Left ventricle myocardium superior (tissue), 1 donor: Measurements from ENCODE around the gene ADORA1. TPM values are rescaled to one million over a fixed set of nuclear protein-coding genes. Genes with fewer than 3 reads are reported as not detected.

Source experiments
- ATAC-seq: fragments of 200-7000 bp; cut with Tn5 transposase; one replicate; pipeline ENCODE4 v1.9.1; 2020; ENCODE audit warnings: mild to moderate bottlenecking, moderate library complexity
- DNase-seq: peaks from one replicate; pipeline ENCODE4 v3.0.0-alpha.2; 2020
- intact Hi-C: fragments of 100-400 bp; cut with micrococcal nuclease; formaldehyde crosslinking; loops from one replicate; pipeline ENCODE4 v1.11.0; 2022
- total RNA-seq: library from RNA; stranded (reverse); fragmentation: NEBNext Ultra II Directional; extraction: Animal tissue kit (Norgen Biotek cat#: 25700); gene quantifications from one replicate; pipeline ENCODE4 v1.2.1, GENCODE V29; 2021
- donor health status: DM: no; HTN: yes; CAD: no; lungs with severe emphysema.

Gene ADORA1
- total RNA-seq, 1 donor from 2014 or later, result 13.5 TPM

GRCh38 chr1:203151362-203152157, 24.0 kb downstream of the ADORA1 start:
- DNase-seq (no peak), ATAC-seq (no peak)
- intact Hi-C loops, result no loop called here

- ATAC-seq (no peak), DNase-seq (no peak)
- intact Hi-C loops, result no loop called here
These were observed 24.9 kb downstream of the ADORA1 start for GRCh38 chr1:203152158-203153034.

- intact Hi-C loops, result no loop called here
- DNase-seq, result no peak
- no peak for ATAC-seq
These were observed 25.8 kb downstream of the ADORA1 start for GRCh38 chr1:203153051-203153988.

GRCh38 chr1:203153989-203154821, 26.7 kb downstream of the ADORA1 start:
- intact Hi-C loops, result no loop called here
- DNase-seq, result no peak
- no peak for ATAC-seq

GRCh38 chr1:203156280-203156679, 28.8 kb downstream of the ADORA1 start:
- intact Hi-C loops, result no loop called here
- DNase-seq, result no peak
- no peak for ATAC-seq

- no peak for ATAC-seq
- intact Hi-C loops, result no loop called here
- DNase-seq, result no peak
These were observed 30.9 kb downstream of the ADORA1 start for GRCh38 chr1:203158423-203158822.

- DNase-seq (no peak), ATAC-seq (no peak)
- intact Hi-C loops, result no loop called here
These were observed 31.6 kb downstream of the ADORA1 start for GRCh38 chr1:203158960-203159665.

GRCh38 chr1:203159844-203160243, 32.3 kb downstream of the ADORA1 start:
- ATAC-seq, result no peak
- intact Hi-C loops, result no loop called here
- no peak for DNase-seq

GRCh38 chr1:203161175-203161574, 33.6 kb downstream of the ADORA1 start:
- ATAC-seq, result no peak
- DNase-seq, result no peak
- intact Hi-C loops, result no loop called here

GRCh38 chr1:203161703-203162102, 34.2 kb downstream of the ADORA1 start:
- intact Hi-C loops, result no loop called here
- DNase-seq, result no peak
- no peak for ATAC-seq

GRCh38 chr1:203162403-203162802, 34.9 kb downstream of the ADORA1 start:
- intact Hi-C loops, result no loop called here
- DNase-seq (peak; percentile 3), ATAC-seq (no peak)

GRCh38 chr1:203163891-203164635, 36.5 kb downstream of the ADORA1 start:
- DNase-seq (peak; percentile 13), ATAC-seq (no peak)
- intact Hi-C loops, result no loop called here

GRCh38 chr1:203165101-203165799, 37.7 kb downstream of the ADORA1 start:
- intact Hi-C loops, result no loop called here
- ATAC-seq, result no peak

GRCh38 chr1:203165800-203166161, 38.3 kb downstream of the ADORA1 start:
- intact Hi-C loops, result no loop called here
- DNase-seq (peak; percentile 16), ATAC-seq (no peak)

More at GRCh38 chr1:203165101-203165799, 37.7 kb downstream of the ADORA1 start:
- peak; percentile 23 for DNase-seq

GRCh38 chr1:203166192-203166940, 38.8 kb downstream of the ADORA1 start:
- ATAC-seq, result no peak
- intact Hi-C loops, result no loop called here
- DNase-seq, result peak; percentile 13
